ENCODE results near the gene SLC13A2. TPM values are rescaled to one million over a fixed set of nuclear protein-coding genes. Genes with fewer than 3 reads are reported as not detected.

SLC13A2 gene
- polyA plus RNA-seq, 3 donors, result not detected

- no peaks in the 10 kb centered on the region for H3K36me3 ChIP-seq (replicated peaks in 1 of 2; ENCODE audit: control insufficient read depth in 1 of 2, insufficient read depth in 2 of 2, low read length in 2 of 2)
- Mint-ChIP-seq H3K36me3 (no peaks in the 10 kb centered on the region), H3K4me3 (no peak overlapping the region), H3K27me3 (ENCODE audit: low read depth in 3 of 3) (peaks cover 0 to 3% (median 0%) of the 10 kb centered on the region in 3 donors), H3K27ac (peak overlapping the region in 4 of 7 donors; percentile 23 to 65 (median 44)), H3K9me3 (no peaks in the 10 kb centered on the region), H3K4me1 (peaks cover 41% of the 10 kb centered on the region)
- WGBS (ENCODE audit: insufficient coverage), result 42% methylated on average over 2 of the region's 3 CpGs
- H2AFZ ChIP-seq (ENCODE audit: insufficient read depth, low read depth, low read length, poor library complexity, severe bottlenecking), result no peak overlapping the region
- no peaks in the 10 kb centered on the region for H3K9me3 ChIP-seq (replicated peaks in 1 of 2; ENCODE audit: control insufficient read depth in 1 of 2, insufficient read depth in 1 of 2, low read length in 2 of 2)
- H3K79me2 ChIP-seq (ENCODE audit: insufficient read depth, low read length), result no peaks in the 10 kb centered on the region
- peaks cover 28 to 36% of the 10 kb centered on the region in 2 donors for H3K4me1 ChIP-seq (ENCODE audit: control insufficient read depth in 1 of 2, insufficient read depth in 2 of 2, low read length in 2 of 2)
- H3K27ac ChIP-seq (ENCODE audit: low read depth in 1 of 2, low read length in 2 of 2), result no peak overlapping the region
- TF ChIP-seq, protein P1, sequence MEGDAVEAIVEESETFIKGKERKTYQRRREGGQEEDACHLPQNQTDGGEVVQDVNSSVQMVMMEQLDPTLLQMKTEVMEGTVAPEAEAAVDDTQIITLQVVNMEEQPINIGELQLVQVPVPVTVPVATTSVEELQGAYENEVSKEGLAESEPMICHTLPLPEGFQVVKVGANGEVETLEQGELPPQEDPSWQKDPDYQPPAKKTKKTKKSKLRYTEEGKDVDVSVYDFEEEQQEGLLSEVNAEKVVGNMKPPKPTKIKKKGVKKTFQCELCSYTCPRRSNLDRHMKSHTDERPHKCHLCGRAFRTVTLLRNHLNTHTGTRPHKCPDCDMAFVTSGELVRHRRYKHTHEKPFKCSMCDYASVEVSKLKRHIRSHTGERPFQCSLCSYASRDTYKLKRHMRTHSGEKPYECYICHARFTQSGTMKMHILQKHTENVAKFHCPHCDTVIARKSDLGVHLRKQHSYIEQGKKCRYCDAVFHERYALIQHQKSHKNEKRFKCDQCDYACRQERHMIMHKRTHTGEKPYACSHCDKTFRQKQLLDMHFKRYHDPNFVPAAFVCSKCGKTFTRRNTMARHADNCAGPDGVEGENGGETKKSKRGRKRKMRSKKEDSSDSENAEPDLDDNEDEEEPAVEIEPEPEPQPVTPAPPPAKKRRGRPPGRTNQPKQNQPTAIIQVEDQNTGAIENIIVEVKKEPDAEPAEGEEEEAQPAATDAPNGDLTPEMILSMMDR (IDR thresholded peaks at IDR 0.05), result no peak
- H3K9ac ChIP-seq (ENCODE audit: insufficient read depth, low read length, poor library complexity, severe bottlenecking), result no peak overlapping the region
- no peak overlapping the region for H3K4me3 ChIP-seq (replicated peaks in 1 of 3; ENCODE audit: low read depth in 2 of 3, low read length in 3 of 3)
- no peaks in the 10 kb centered on the region for H4K20me1 ChIP-seq (ENCODE audit: insufficient read depth, low read length)
- intact Hi-C loops (cut with micrococcal nuclease), result no loop called here
- H3K27me3 ChIP-seq (ENCODE audit: control insufficient read depth in 2 of 2, insufficient read depth in 2 of 2, low read length in 2 of 2), result no peaks in the 10 kb centered on the region
- DNase-seq, result no peak
- no peak overlapping the region for H3K4me2 ChIP-seq (replicated peaks; ENCODE audit: extremely low read depth, low read length, poor library complexity, severe bottlenecking)
Measured at GRCh38 chr17:28478712-28479615, 5.5 kb downstream of the SLC13A2 start.

- H3K4me1 Mint-ChIP-seq, result peaks cover 47% of the 10 kb centered on the region
- no peaks in the 10 kb centered on the region for H3K9me3 Mint-ChIP-seq
- H2AFZ ChIP-seq (ENCODE audit: insufficient read depth, low read depth, low read length, poor library complexity, severe bottlenecking), result no peak overlapping the region
- no peaks in the 10 kb centered on the region for H3K36me3 ChIP-seq (replicated peaks in 1 of 2; ENCODE audit: control insufficient read depth in 1 of 2, insufficient read depth in 2 of 2, low read length in 2 of 2)
- no peaks in the 10 kb centered on the region for H3K36me3 Mint-ChIP-seq
- peaks cover 35 to 43% of the 10 kb centered on the region in 2 donors for H3K4me1 ChIP-seq (ENCODE audit: control insufficient read depth in 1 of 2, insufficient read depth in 2 of 2, low read length in 2 of 2)
- H4K20me1 ChIP-seq (ENCODE audit: insufficient read depth, low read length), result no peaks in the 10 kb centered on the region
- H3K4me3 Mint-ChIP-seq, result no peak overlapping the region
- H3K27me3 ChIP-seq (ENCODE audit: control insufficient read depth in 2 of 2, insufficient read depth in 2 of 2, low read length in 2 of 2), result no peaks in the 10 kb centered on the region
- TF ChIP-seq, protein P1 (IDR thresholded peaks at IDR 0.05), result no peak
- no peak overlapping the region for H3K27ac Mint-ChIP-seq
- H3K79me2 ChIP-seq (ENCODE audit: insufficient read depth, low read length), result no peaks in the 10 kb centered on the region
- no peak overlapping the region for H3K4me3 ChIP-seq (replicated peaks in 1 of 3; ENCODE audit: low read depth in 2 of 3, low read length in 3 of 3)
- no peak for DNase-seq
- H3K9me3 ChIP-seq (replicated peaks in 1 of 2; ENCODE audit: control insufficient read depth in 1 of 2, insufficient read depth in 1 of 2, low read length in 2 of 2), result no peaks in the 10 kb centered on the region
- intact Hi-C loops (cut with micrococcal nuclease), result no loop called here
- peaks cover 0 to 3% (median 3%) of the 10 kb centered on the region in 3 donors for H3K27me3 Mint-ChIP-seq (ENCODE audit: low read depth in 3 of 3)
- WGBS (ENCODE audit: insufficient coverage), result 100% methylated on average over 2 of the region's 5 CpGs
- H3K9ac ChIP-seq (ENCODE audit: insufficient read depth, low read length, poor library complexity, severe bottlenecking), result no peak overlapping the region
- H3K27ac ChIP-seq (ENCODE audit: low read depth in 1 of 2, low read length in 2 of 2), result no peak overlapping the region
- no peak overlapping the region for H3K4me2 ChIP-seq (replicated peaks; ENCODE audit: extremely low read depth, low read length, poor library complexity, severe bottlenecking)
Measured at GRCh38 chr17:28480278-28480677, 6.8 kb downstream of the SLC13A2 start.
